HG02840 (cell line): ENCODE measurements around the gene TST.
"Not testable (repeated sequence)": the region's sequence is repeated elsewhere in the genome, so short reads cannot be mapped to it uniquely, and the experiment has no call there.

Source experiments
- ATAC-seq: cut with Tn5 transposase; IDR thresholded peaks from one replicate; pipeline ENCODE4 v1.9.1; 2021; ENCODE audit warnings: mild to moderate bottlenecking, moderate library complexity, moderate number of reproducible peaks; ENCODE audit not compliant: unreplicated experiment, low FRiP score

Gene TST

GRCh38 chr22:36989012-36989411 is 30.2 kb downstream of the TST start:
- not testable (repeated sequence) for ATAC-seq

GRCh38 chr22:36988075-36988832 is 31.0 kb downstream of the TST start:
- ATAC-seq = no peak

DNA sequence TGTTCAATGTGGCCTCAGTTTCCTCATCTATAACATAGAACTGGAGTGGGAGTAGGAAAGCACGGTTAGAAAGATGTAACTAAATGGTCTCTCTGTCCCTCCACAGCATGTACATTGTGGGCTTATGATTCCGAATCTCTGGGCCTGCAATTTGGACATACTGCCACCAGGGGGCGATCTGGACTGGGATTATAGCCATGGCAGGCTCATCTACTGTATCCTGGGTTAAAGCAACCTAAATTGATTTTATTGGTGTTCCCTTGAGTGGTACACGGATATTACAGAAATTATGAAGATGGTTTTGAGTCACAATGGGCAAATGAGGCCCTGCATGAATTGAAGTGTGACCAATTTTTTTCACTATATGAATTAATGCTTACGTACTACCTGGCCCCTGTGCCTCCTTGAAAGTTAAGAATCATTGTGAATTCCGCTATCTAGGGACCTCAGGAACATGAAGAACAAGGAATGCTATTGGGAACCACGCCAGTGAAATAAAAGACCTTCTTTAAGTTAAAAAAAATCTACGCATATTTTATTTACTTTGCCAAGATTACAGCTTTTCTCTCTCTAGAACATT is 32.9 kb downstream of the TST start:
- no peak for ATAC-seq

GRCh38 chr22:36985211-36985889 is 33.9 kb downstream of the TST start:
- no peak for ATAC-seq

GRCh38 chr22:36982136-36982535 is 37.1 kb downstream of the TST start:
- ATAC-seq = no peak

DNA sequence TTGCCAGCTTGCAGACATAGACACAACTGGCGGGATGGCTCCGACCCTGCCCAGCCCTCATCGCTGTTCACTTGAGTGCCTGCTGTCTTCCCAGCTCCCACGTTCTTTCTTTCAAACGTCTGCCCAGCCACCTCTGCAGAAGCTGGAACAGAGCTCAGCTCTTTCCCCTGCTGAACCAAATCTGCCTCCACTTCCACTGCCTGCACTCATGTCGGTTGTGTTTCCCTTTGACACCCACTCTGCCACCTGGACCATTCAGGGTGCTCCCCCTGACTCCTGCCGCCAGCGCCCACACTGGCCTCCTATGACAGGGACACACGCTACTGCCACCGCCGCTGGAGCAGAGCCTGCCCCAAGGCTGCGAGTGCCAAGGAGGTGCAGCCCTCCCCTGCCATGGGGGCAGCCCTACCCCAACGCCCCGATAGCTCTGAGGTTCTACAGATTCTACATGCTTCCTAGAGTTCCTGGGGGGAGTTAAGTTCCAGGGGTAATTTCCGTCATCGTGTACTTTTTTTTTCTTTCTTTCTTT is 37.9 kb downstream of the TST start:
- ATAC-seq = no peak

GRCh38 chr22:36979016-36979910 is 40.0 kb downstream of the TST start:
- ATAC-seq = no peak

DNA sequence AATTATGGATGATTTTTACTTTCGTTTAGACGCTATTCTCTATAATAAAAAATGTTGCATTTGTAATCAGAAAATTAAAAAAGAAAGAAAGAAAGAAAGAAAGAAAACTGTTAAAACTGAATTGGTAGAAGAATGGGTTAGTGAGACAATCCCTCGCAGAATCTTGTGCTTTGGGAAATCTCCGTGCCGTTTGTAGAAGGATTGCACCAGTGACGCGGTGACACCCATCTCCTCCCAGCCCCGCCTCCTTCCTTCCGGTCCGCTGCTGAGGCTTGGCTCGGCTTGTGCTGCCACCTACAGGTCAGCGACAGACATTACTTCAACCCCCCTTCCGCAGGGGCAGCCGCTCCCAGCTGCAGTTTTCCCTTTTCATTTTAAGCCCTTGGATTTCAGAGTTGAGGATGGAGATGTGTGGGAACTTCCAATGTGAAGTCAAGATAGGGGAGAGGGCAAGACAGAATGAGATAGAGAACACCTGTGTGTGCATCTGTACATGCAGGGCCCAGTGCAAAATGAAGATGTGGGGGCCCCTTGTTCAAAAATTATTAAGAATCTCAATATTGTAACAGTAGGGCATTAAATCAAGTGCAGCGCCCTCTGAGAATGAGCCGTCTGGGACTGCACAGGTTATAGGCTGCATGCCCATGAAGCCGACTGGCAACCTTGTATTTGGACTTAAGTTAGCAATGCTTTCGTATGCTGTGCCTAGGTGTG is 41.1 kb downstream of the TST start:
- no peak for ATAC-seq

- ATAC-seq = no peak
These were observed 41.8 kb downstream of the TST start for GRCh38 chr22:36977401-36977861.

- no peak for ATAC-seq
These were observed 42.6 kb downstream of the TST start for GRCh38 chr22:36976606-36977005.

DNA sequence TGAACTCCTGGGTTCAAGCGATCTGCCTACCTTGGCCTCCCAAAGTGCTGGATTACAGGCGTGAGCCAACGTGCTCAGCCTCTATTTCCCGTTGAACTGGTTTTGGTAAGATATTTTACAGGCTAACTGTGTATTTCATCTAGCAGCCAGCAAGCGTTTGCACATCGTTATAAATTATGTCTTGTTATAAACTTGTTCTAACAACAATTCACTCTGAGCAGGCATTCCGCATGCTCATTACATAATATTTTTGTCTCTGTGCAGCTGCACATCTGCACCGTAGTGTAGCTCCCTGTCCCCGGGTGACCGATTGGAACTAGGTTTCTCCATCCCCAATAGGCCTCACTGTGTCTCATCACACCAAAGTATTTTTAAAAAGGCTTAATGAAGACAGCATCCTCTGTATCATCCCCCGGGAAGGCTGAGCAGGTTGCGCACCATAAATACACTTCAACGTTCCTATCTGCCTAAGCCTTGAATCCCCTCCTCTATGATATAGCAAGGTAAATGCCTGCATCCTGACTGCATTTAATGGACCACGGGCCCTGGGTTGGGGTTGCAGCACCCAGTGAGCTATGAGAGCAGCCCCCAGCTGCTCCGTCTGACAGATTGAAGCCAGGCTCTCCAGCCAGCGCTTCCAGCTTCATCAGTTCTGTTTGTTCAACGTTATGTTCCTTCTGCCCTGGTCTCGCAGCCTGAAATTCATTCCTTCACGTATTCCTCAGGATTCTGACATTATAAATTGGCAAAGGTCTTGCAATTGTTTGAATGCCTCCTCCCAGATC is 47.7 kb downstream of the TST start:
- ATAC-seq = no peak

DNA sequence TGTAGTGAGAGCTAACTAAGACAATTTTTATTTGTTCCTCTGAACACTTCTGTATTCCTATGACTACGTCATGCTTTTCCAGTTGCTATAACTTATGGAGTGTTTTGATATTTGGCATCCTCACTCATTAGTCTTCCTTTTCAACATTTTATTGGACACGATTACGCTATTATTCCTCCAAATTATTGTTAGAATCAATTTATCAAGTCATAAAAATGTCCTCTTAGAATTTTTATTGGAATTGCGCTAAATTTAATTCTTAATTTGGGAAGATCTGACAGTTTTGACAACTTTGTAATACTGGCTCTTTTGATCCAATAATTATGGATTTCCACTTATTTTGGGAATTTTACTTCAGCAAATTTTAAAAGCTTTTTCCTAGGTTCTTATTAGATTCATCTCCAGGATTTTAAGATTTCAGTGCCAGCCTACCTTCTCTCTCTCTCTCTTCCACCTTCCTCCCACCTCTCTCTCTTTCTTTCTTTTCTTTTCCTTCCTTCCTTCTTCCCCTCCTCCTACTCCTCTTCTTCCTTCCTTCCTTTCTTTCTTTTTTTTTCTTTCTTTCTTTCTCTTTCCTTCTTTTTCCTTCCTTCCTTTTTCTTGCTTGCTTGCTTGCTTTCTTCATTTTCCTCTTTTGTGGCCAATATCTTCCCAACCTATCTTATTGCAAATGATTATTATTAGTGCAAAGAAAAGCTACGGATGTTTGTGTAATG is 50.8 kb downstream of the TST start:
- no peak for ATAC-seq

GRCh38 chr22:36966851-36967540 is 52.3 kb downstream of the TST start:
- no peak for ATAC-seq

GRCh38 chr22:36965696-36966095 is 53.6 kb downstream of the TST start:
- no peak for ATAC-seq

DNA sequence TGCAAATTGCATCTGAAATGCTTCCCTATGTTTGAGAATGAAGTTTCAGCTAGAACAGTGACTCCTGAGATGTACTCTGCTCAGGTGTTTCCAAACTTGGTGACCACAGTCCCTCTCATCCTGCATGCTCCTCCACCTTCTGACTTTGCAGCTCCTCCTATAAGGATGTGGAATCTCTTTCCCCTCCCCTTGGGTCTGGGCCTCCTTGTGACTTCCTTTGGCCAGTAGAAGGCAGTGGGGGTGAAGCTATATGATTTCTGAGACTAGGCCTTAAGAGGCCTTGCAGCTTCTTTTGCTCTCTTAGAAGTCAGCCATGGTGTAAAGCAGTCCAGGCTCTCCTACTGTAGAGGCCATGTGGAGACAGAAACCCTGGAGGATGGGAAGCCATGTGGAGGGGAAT is 55.1 kb downstream of the TST start:
- no peak for ATAC-seq

- no peak for ATAC-seq
These were observed 55.9 kb downstream of the TST start for GRCh38 chr22:36963302-36963701.

DNA sequence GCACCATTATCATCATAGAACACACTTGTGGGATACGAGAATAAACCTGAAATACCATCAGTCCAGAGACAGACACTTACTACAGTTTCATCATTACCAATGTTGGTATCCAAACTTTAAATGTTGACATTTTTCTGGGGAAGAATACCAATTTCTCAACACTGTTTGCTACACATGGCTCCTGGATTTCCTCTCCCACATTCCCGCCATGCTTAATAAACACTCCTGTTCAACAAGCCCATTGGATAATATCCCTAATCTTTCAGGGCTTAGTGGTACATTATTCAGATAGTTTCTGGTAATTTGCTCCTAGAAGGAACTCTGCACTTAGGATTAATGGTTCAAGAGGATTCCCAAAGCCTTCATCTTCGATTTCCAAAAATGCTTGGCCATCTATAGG is 57.6 kb downstream of the TST start:
- no peak for ATAC-seq
